ENCODE measurements around the gene SUCO.

The SUCO gene

DNA sequence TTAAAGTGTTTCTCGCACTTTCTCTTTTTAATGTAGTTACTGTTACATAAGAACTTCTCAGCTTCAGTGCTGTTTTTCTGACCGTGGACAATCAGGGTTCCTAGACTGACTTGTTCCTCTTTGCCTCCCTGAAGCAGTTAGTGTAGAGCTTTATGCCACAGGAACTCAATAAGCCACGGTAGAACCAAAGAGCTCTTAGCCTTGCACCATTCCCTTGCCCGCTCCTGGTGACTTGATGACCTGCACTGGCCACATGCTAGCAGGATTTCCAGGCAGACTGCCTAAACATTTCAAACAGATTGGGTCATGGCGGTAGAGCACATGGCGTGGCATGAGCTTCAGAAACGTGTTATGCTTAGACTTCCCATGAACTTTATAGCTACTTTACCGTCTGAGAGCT, 107.2 kb downstream of the SUCO start:
- Histone ChIP-seq H3K27ac (no peak overlapping the region), H3K9me3 (ENCODE audit: severe bottlenecking) (peaks cover 4% of the 10 kb centered on the region), H3K4me3 (ENCODE audit: low read depth, low read length) (no peak overlapping the region), H3K27me3 (ENCODE audit: insufficient read depth, low read depth, severe bottlenecking) (peaks cover 85% of the 10 kb centered on the region), H3K36me3 (no peaks in the 10 kb centered on the region)
- DNase-seq, result no peak
- TF ChIP-seq, protein P1, sequence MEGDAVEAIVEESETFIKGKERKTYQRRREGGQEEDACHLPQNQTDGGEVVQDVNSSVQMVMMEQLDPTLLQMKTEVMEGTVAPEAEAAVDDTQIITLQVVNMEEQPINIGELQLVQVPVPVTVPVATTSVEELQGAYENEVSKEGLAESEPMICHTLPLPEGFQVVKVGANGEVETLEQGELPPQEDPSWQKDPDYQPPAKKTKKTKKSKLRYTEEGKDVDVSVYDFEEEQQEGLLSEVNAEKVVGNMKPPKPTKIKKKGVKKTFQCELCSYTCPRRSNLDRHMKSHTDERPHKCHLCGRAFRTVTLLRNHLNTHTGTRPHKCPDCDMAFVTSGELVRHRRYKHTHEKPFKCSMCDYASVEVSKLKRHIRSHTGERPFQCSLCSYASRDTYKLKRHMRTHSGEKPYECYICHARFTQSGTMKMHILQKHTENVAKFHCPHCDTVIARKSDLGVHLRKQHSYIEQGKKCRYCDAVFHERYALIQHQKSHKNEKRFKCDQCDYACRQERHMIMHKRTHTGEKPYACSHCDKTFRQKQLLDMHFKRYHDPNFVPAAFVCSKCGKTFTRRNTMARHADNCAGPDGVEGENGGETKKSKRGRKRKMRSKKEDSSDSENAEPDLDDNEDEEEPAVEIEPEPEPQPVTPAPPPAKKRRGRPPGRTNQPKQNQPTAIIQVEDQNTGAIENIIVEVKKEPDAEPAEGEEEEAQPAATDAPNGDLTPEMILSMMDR (IDR thresholded peaks at IDR 0.05; ENCODE audit: low read depth, low read length), result no peak

DNA sequence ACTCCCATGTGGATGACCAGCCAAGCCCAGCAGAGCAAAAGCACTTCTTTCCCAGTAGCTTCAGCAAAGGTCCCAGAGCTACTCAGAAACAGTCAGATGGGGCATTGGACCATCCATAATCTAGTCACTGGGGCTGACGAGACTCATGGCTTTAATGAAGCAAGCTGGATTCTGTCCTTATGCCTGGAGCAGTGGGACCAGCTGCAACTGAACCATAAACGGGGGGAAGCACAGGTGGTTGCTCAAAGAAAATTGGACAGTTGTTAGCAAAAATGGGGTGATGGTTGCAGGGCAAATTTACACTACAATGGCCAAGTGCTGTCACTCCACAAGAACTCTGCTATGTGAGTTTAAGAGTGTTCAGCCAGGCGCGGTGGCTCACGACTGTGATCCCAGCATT, 108.5 kb downstream of the SUCO start:
- peaks cover 87% of the 10 kb centered on the region for H3K27me3 ChIP-seq (ENCODE audit: insufficient read depth, low read depth, severe bottlenecking)
- no peak overlapping the region for H3K27ac ChIP-seq
- TF ChIP-seq, protein P1 (IDR thresholded peaks at IDR 0.05; ENCODE audit: low read depth, low read length), result no peak
- peaks cover 4% of the 10 kb centered on the region for H3K9me3 ChIP-seq (ENCODE audit: severe bottlenecking)
- DNase-seq, result no peak
- H3K36me3 ChIP-seq, result no peaks in the 10 kb centered on the region
- H3K4me3 ChIP-seq (ENCODE audit: low read depth, low read length), result no peak overlapping the region

DNA sequence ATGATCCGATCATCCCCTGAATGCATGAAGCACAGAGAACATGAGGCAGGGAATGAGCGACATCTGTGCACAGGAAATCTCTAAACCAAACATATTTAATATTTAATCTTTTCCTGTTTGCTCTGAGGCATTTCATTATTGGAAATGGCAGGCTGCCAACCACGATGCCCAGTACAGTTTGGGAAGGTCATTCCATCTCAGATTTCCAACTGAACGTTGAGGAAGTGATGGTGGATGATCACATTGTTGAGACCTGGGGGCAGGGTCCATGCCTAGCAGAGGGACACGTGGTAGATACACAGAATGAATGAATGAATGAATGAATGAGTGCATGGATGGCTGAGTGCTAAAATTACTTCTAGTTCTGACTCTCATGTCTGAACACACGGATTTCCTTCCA, 110.0 kb downstream of the SUCO start:
- H3K36me3 ChIP-seq, result no peaks in the 10 kb centered on the region
- peaks cover 84% of the 10 kb centered on the region for H3K27me3 ChIP-seq (ENCODE audit: insufficient read depth, low read depth, severe bottlenecking)
- H3K4me3 ChIP-seq (ENCODE audit: low read depth, low read length), result no peak overlapping the region
- TF ChIP-seq, protein P1 (IDR thresholded peaks at IDR 0.05; ENCODE audit: low read depth, low read length), result no peak
- no peak for DNase-seq
- no peak overlapping the region for H3K27ac ChIP-seq
- H3K9me3 ChIP-seq (ENCODE audit: severe bottlenecking), result no peaks in the 10 kb centered on the region

DNA sequence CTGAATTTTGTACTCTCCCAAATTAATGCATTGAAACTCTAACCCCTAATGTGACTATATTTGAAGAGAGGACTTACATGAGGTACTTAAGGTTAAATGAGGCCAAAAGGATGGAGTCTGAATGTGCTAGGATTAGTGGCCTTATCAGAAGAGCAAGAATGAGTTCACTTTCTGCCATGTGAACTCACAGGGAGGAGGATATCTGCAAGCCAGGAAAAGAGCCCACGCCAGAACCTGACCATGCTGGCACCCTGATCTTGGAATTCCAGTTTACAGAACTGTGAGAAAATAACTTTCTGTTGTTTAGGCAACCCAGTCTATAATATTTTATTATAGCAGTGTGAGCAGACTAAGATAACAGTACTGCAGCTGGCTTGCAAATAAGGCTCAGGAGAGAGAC, 113.7 kb downstream of the SUCO start:
- Histone ChIP-seq H3K36me3 (no peaks in the 10 kb centered on the region), H3K9me3 (ENCODE audit: severe bottlenecking) (no peaks in the 10 kb centered on the region), H3K27me3 (ENCODE audit: insufficient read depth, low read depth, severe bottlenecking) (peaks cover 57% of the 10 kb centered on the region), H3K4me3 (ENCODE audit: low read depth, low read length) (no peak overlapping the region), H3K27ac (no peak overlapping the region)
- DNase-seq, result no peak
- TF ChIP-seq, protein P1 (IDR thresholded peaks at IDR 0.05; ENCODE audit: low read depth, low read length), result no peak

DNA sequence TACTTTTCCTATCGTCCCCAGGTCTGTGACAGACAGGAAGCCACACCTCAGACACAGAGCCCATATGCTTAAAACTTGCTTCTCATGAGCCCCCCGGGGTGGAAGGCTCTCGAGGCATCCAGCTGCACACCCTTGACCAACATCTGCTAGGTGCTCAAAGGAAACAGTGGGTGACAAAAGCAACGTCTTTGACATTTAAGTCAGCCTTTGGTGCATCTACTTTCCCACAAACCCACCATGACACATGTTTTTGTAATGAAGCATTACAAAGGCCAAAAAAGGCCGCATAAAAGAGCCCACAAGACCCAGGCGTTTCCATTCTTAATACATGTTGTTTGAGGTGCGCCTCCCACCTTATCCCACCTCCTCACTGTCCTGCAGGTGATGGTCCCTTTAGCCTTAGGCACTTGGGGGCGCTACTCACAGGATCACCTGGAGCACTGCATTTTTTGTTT, 114.2 kb downstream of the SUCO start:
- Histone ChIP-seq H3K27me3 (ENCODE audit: insufficient read depth, low read depth, severe bottlenecking) (peaks cover 52% of the 10 kb centered on the region), H3K27ac (no peak overlapping the region), H3K36me3 (no peaks in the 10 kb centered on the region), H3K4me3 (ENCODE audit: low read depth, low read length) (no peak overlapping the region), H3K9me3 (ENCODE audit: severe bottlenecking) (no peaks in the 10 kb centered on the region)
- TF ChIP-seq, protein P1 (IDR thresholded peaks at IDR 0.05; ENCODE audit: low read depth, low read length), result no peak
- no peak for DNase-seq

DNA sequence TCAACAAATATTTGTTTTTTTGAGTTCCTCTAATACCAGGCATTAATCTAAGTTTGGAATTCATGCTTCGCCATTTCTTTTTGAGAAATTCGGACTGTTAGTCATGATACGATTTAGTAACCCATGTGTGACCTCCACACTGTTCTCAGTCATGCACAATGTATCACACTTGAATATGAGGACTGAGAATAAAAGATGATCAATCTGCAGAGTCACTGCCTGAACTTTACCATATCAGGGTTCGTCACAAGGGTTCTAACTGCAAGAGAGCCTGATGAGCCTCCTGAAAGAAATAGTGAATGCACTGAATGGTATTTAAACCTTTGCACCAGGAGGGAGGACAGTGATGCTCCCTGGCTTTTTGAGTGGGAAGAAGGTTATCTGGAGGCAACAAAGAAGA, 115.0 kb downstream of the SUCO start:
- H3K4me3 ChIP-seq (ENCODE audit: low read depth, low read length), result no peak overlapping the region
- peaks cover 48% of the 10 kb centered on the region for H3K27me3 ChIP-seq (ENCODE audit: insufficient read depth, low read depth, severe bottlenecking)
- no peak for DNase-seq
- no peaks in the 10 kb centered on the region for H3K36me3 ChIP-seq
- no peaks in the 10 kb centered on the region for H3K9me3 ChIP-seq (ENCODE audit: severe bottlenecking)
- TF ChIP-seq, protein P1 (IDR thresholded peaks at IDR 0.05; ENCODE audit: low read depth, low read length), result no peak
- no peak overlapping the region for H3K27ac ChIP-seq

Data from WERI-Rb-1 (cell line).